ENCODE data around the gene CNN2.

CNN2 gene

DNA sequence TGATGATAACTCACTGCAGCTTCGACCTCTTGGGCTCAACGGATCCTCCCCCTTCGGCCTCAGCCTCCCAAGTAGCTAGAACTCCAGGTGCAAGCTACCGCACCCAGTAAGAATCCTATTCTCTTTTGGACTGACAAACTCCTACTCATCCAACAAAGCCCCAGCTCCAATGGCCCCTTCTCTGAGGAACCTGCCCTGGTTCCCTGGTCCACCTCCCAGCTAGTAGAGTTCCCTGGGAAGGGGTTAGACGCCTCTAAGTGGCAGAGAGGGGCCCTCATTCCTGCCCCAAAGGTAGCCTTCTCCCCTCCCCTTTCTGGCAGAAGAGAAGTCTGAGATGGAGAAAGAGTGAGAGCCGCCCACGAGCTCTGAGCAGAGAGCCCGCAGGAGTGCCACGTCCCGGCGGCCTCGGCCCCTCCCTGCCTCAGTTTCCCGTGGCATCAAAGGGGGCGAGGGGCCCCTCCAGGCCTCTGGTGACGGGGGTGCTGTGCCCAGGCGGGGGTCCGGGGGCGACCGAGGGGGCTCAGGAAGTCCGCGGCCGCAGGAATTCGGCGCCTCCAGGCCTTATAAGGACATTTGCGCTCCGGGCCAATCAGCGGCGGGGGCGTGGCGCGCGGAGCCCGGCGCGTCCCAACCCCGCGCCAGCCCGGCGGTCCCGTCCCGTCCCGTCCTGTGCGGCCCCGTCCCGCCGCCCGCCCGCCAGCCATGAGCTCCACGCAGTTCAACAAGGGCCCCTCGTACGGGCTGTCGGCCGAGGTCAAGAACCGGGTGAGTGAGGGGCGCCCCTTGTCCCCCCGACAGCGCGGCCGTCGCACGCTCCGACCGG is at the start of gene CNN2:
Gene CNN2, plus strand, starts transcription at position 649 of the 823 bp plus-strand sequence. Its CDS starts 54 bp downstream, at position 703.
- peak; percentile 57 to 78 for DNase-seq

- no peak for DNase-seq
Observed at GRCh38 chr19:977058-977464, 49.3 kb upstream of the CNN2 start.

DNA sequence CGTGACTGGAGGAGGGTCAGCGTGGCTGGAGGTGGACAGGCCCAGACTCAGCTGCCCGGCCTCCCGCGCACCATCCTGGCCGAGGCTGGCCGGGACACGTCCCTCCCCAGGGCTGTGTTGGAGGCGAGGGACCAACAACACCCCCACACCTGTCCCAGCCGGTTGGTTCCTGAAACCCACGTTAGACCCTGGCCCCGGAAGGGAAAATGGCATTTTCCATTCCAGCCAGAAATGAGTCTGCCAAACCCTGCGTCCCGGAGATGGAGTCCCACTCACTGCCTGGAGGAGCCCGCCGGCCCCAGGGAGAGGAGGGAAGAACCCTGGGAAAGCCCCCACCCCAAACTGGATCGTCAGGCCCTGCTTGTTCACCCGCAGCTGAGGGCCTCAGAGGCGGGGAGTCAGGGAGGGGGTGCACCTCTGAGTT is 47.1 kb upstream of the CNN2 start:
- DNase-seq, result peak in 1 of 2 donors; percentile 22

GRCh38 chr19:980133-980998 is 46.0 kb upstream of the CNN2 start:
- peak; percentile 14 to 29 for DNase-seq

- peak; percentile 37 to 77 for DNase-seq
Observed at GRCh38 chr19:982567-983170, 43.7 kb upstream of the CNN2 start.

- DNase-seq, result peak; percentile 78 to 91
Observed at GRCh38 chr19:984165-984967, 42.0 kb upstream of the CNN2 start, which contains the start of gene WDR18. Gene WDR18 (plus strand): TSS chr19:984345. CDS start chr19:984354, 9 bp downstream.

DNA sequence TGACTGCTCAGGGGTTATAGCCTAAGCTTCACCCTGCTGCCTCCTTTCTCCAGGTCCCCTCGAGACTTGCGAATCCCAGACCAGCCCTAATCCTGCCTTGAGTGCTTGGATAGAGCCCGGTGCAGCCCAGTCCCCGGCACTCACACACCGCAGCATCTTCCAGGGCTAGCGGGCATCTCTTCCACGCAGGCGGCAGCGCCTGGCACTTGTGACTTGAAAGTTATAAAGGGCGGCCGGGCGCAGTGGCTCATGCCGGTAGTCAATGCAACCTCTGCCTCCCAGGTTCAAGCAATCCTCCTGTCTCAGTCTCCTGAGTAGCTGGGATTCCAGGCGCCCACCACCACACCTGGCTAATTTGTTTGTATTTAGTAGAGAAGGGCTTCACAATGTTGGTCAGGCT is 40.3 kb upstream of the CNN2 start:
- no peak for DNase-seq

DNA sequence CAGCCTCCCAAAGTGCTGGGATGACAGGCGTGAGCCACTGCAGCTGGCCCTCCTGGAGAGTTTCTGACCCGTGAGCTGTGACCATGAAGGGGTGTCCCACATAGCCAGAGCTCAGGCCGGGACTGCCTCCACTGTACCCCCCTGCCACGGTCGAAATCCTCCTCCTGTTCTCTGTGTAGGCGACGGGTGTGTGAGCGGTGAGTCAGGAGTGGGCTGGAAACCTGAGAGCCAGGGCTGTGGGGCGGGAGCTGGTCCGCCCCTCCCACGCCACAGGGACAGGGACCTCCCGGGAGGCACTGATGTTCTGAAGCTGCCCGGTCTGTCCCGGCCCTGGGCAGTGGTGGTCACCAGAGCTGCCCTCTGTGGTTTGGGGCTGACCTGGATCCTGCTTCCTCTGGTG is 38.3 kb upstream of the CNN2 start:
- DNase-seq, result no peak

DNA sequence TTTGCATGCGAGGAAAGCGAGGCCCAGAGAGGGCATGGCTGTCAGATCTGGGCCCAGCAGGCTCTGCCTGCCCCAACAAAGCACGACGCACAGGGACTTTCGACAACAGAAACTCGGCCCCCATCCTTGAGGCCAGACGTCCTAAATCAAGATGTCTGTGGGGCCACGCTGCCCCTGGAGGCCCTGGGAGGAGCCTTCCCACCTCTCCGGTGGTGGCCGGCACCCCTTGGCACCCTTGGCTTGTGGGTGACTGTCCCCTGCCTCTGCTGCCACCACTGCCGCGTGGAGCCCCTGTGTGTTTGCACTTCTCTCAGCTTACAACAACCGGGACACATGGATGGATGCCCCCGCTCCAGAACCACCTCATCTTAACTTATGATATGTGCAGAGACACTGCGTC is 37.9 kb upstream of the CNN2 start:
- no peak for DNase-seq

GRCh38 chr19:989381-990081 is 36.9 kb upstream of the CNN2 start:
- DNase-seq, result no peak

DNA sequence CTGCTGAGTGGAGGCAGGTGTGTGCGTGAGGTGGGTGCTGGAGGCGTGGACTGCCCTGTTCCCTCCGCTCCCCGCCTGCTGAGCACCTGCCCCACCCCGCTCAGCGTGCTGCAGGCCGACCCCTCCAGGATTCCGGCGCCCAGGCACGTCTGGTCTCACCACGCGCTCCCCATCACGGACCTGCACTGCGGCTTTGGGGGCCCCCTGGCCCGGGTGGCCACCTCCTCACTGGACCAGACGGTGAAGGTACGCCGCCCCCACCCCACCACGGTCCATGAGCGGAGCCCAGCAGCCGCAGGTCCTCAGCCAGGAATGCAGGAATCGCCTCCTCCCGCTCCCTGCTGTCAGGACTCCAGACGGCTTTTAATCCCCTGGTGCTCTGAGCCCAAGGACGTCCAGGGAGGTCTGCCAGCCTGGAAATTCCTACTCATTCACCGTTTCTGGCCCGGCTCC is 36.3 kb upstream of the CNN2 start:
- DNase-seq, result no peak

DNA sequence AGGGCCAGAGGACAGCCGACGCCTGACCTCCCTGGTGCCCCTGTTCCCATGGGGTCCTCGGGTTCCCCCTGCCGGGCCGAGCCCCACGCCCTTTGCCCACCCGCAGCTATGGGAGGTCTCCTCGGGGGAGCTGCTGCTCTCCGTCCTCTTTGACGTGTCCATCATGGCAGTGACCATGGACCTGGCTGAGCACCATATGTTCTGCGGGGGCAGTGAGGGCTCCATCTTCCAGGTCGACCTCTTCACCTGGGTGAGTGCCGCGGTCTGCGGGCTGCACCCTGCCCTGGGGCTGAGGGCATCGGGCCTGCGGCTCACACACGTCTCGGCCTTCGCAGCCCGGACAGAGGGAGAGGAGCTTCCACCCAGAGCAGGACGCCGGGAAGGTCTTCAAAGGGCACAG is 35.7 kb upstream of the CNN2 start:
- DNase-seq, result no peak

DNA sequence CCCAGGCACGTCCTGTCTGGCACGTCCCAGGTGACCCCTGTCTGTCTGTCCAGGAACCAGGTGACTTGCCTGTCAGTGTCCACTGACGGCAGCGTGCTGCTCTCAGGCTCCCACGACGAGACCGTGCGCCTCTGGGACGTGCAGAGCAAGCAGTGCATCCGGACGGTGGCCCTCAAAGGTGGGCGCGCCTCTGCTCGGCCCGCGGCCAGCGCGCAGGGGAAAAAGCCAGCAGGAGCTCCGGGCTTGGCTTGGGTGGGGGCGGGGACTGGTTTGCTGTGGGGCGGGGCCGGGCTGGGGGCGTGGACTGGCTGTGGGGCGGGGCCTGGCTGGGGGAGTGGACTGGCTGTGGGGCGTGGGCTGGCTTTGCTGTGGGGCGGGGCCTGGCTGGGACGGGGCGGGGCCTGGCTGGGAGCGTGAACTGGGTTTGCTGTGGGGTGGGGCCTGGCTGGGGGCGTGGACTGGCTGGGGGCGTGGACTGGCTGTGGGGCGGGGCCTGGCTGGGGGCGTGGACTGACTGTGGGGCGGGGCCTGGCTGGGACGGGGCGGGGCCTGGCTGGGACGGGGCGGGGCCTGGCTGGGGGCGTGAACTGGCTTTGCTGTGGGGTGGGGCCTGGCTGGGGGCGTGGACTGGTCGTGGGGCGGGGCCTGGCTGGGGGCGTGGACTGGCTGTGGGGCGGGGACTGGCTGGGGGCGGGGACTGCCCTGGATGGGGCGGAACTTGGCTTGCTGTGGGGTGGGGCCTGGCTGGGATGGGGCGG is 35.1 kb upstream of the CNN2 start:
- DNase-seq, result peak; percentile 19 to 47

GRCh38 chr19:991932-992669 is 34.3 kb upstream of the CNN2 start:
- no peak for DNase-seq

DNA sequence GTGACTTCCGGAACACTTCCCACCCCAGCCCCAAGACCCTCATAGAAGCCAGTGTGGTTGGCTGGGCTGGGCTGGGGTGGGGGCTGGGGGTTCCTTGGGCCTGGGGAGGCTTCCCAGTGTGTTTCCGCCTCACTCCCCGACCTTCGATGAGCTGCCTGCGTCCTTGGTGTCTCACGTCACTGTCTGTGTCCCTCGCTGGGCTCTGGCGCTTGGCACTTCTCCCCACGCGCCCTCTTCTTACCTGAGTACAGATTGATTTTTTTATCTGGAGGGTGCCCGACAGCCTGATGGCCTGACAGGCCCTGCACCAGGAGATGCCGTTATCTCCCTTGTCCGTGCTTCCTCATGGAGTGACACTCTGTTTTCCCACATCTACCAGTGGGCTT is 33.7 kb upstream of the CNN2 start:
- DNase-seq, result no peak

- no peak for DNase-seq
Observed at GRCh38 chr19:993361-993830, 33.0 kb upstream of the CNN2 start.

- DNase-seq, result no peak
Observed at GRCh38 chr19:993831-994393, 32.5 kb upstream of the CNN2 start.

GRCh38 chr19:994516-994915 is 31.9 kb upstream of the CNN2 start:
- DNase-seq, result no peak

GRCh38 chr19:995051-995827 is 31.2 kb upstream of the CNN2 start:
- DNase-seq, result no peak
